ENCODE data around the gene TRMT112.
"Not testable (repeated sequence)": the region's sequence is repeated elsewhere in the genome, so short reads cannot be mapped to it uniquely, and the experiment has no call there.

- TF ChIP-seq, protein P1, sequence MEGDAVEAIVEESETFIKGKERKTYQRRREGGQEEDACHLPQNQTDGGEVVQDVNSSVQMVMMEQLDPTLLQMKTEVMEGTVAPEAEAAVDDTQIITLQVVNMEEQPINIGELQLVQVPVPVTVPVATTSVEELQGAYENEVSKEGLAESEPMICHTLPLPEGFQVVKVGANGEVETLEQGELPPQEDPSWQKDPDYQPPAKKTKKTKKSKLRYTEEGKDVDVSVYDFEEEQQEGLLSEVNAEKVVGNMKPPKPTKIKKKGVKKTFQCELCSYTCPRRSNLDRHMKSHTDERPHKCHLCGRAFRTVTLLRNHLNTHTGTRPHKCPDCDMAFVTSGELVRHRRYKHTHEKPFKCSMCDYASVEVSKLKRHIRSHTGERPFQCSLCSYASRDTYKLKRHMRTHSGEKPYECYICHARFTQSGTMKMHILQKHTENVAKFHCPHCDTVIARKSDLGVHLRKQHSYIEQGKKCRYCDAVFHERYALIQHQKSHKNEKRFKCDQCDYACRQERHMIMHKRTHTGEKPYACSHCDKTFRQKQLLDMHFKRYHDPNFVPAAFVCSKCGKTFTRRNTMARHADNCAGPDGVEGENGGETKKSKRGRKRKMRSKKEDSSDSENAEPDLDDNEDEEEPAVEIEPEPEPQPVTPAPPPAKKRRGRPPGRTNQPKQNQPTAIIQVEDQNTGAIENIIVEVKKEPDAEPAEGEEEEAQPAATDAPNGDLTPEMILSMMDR (IDR thresholded peaks at IDR 0.05), result not testable (repeated sequence)
- not testable (repeated sequence) for TF ChIP-seq POLR2A (IDR thresholded peaks at IDR 0.05)
Measured at GRCh38 chr11:64323984-64324383, 6.6 kb upstream of the TRMT112 start.

All from right lobe of liver (tissue), 4 donors.